Thyroid gland (tissue), 4 donors: Measurements from ENCODE around the gene IL4I1. TPM values are rescaled to one million over a fixed set of nuclear protein-coding genes. Genes with fewer than 3 reads are reported as not detected.

ENCODE experiments used
- DNase-seq, 2 donors: peaks; one replicate each; pipeline ENCODE4 v3.0.0-alpha.2; 2019
- H3K27ac ChIP-seq, 3 donors: fragments of 200-600 bp; sonication (generic); 1 replicate in 2 of 3; 2 replicates in 1 of 3; pipeline ENCODE4 v1.5.1; 2016 to 2019; ENCODE audit warnings: mild to moderate bottlenecking in 1 of 3, moderate library complexity in 1 of 3
- H3K27me3 ChIP-seq: fragments of 200-600 bp; sonication (generic); one replicate; pipeline ENCODE4 v1.5.1; 2019
- H3K36me3 ChIP-seq, 2 donors: fragments of 200-600 bp; sonication (generic); one replicate each; pipeline ENCODE4 v1.5.1; 2016 to 2019
- H3K4me1 ChIP-seq, 2 donors: fragments of 200-600 bp; sonication (generic); one replicate each; pipeline ENCODE4 v1.5.1; 2017 to 2019
- H3K4me3 ChIP-seq, 3 donors: fragments of 200-600 bp; sonication (generic); replicated peaks in 1 of 3; 1 replicate in 2 of 3; 2 replicates in 1 of 3; pipeline ENCODE4 v1.5.1; 2016; ENCODE audit warnings: mild to moderate bottlenecking in 1 of 3
- H3K9me3 ChIP-seq: fragments of 200-600 bp; sonication (generic); one replicate; pipeline ENCODE4 v1.5.1; 2017
- CTCF ChIP-seq, 6 experiments: fragments of 200-600 bp in 3 of 6; fragments of 450-650 bp in 3 of 6; sonication (generic) in 3 of 6; IDR thresholded peaks; one replicate each; pipeline ENCODE4 v1.5.1; 2016 to 2019; ENCODE audit warnings: antibody characterized with exemption in 6 of 6, mild to moderate bottlenecking in 2 of 6, inconsistent platforms in 1 of 6, moderate library complexity in 1 of 6
- POLR2A ChIP-seq, 2 donors: fragments of 450-650 bp; IDR thresholded peaks; one replicate each; pipeline ENCODE4 v1.6.1; 2017; ENCODE audit warnings: antibody characterized with exemption in 2 of 2, mild to moderate bottlenecking in 2 of 2, moderate library complexity in 1 of 2
- WGBS, 2 donors: methylation state at CpG; one replicate each; pipeline ENCODE4 v1.1.5; 2017; 5-methylcytosine and 5-hydroxymethylcytosine counted together
- intact Hi-C: fragments of 100-400 bp; cut with DNase I; formaldehyde crosslinking; loops from one replicate; pipeline ENCODE4 v1.15.1; 2023
- total RNA-seq, 4 donors: library from RNA; depleted of rRNA; stranded (reverse); fragments of >200 nt; gene quantifications; one replicate each; pipeline ENCODE4 v1.2.3, GENCODE V29; 2016

IL4I1 gene
- total RNA-seq, 4 donors from 2014 or later = 0.83 TPM; not detected in 3

GRCh38 chr19:49889687-49890348 lies 6.9 kb downstream of the IL4I1 start:
- TF ChIP-seq CTCF (IDR thresholded peaks at IDR 0.05) (peak; percentile 47 to 81 (median 69)), POLR2A (IDR thresholded peaks at IDR 0.05) (no peak)
- intact Hi-C loops = no loop called here
- Histone ChIP-seq H3K9me3 (no peaks in the 10 kb centered on the region), H3K4me1 (peaks cover 5 to 12% of the 10 kb centered on the region in 2 donors), H3K27me3 (no peaks in the 10 kb centered on the region), H3K36me3 (peaks cover 6 to 13% of the 10 kb centered on the region in 2 donors), H3K27ac (no peak overlapping the region), H3K4me3 (peak overlapping the region in 1 of 3 donors; percentile 11)
- peak; percentile 75 to 76 for DNase-seq
- WGBS, 2 donors = 58 to 70% methylated on average over 19 to 22 of the region's 71 CpGs

GRCh38 chr19:49889038-49889686 lies 7.5 kb downstream of the IL4I1 start:
- H3K36me3 ChIP-seq = peaks cover 13 to 20% of the 10 kb centered on the region in 2 donors
- H3K9me3 ChIP-seq = no peaks in the 10 kb centered on the region
- H3K4me1 ChIP-seq = peaks cover 5 to 12% of the 10 kb centered on the region in 2 donors
- no peak for TF ChIP-seq CTCF (IDR thresholded peaks at IDR 0.05)
- no peak for TF ChIP-seq POLR2A (IDR thresholded peaks at IDR 0.05)
- H3K4me3 ChIP-seq = no peak overlapping the region
- no peak overlapping the region for H3K27ac ChIP-seq
- DNase-seq = no peak
- intact Hi-C loops = no loop called here
- no peaks in the 10 kb centered on the region for H3K27me3 ChIP-seq
- WGBS, 2 donors = 93 to 96% methylated on average over 17 to 23 of the region's 23 CpGs

- TF ChIP-seq POLR2A (IDR thresholded peaks at IDR 0.05) (no peak), CTCF (IDR thresholded peaks at IDR 0.05) (no peak)
- Histone ChIP-seq H3K9me3 (no peaks in the 10 kb centered on the region), H3K36me3 (peaks cover 20 to 26% of the 10 kb centered on the region in 2 donors), H3K4me3 (no peak overlapping the region), H3K27ac (no peak overlapping the region), H3K27me3 (no peaks in the 10 kb centered on the region), H3K4me1 (peaks cover 5 to 12% of the 10 kb centered on the region in 2 donors)
- no peak for DNase-seq
- 80 to 91% methylated on average over 15 of the region's 18 CpGs for WGBS, 2 donors
- intact Hi-C loops = no loop called here
These were observed 8.2 kb downstream of the IL4I1 start for GRCh38 chr19:49888510-49888824.

- TF ChIP-seq CTCF (IDR thresholded peaks at IDR 0.05) = no peak
- Histone ChIP-seq H3K4me3 (no peak overlapping the region), H3K27ac (no peak overlapping the region), H3K27me3 (no peaks in the 10 kb centered on the region), H3K4me1 (peaks cover 5 to 12% of the 10 kb centered on the region in 2 donors), H3K36me3 (peaks cover 25 to 32% of the 10 kb centered on the region in 2 donors), H3K9me3 (no peaks in the 10 kb centered on the region)
- DNase-seq = no peak
- intact Hi-C loops = no loop called here
- WGBS, 2 donors = 83 to 84% methylated on average over 20 to 41 of the region's 54 CpGs
These were observed 8.8 kb downstream of the IL4I1 start for GRCh38 chr19:49887665-49888509.
